HepG2 (cell line): ENCODE results near the gene MAP3K4. TPM values are rescaled to one million over a fixed set of nuclear protein-coding genes. Genes with fewer than 3 reads are reported as not detected.

Experiments used
- CAMTA2 ChIP-seq: sonication (generic); formaldehyde crosslinking; IDR thresholded peaks from 2 replicates; pipeline ENCODE4 v1.4.0; 2020; ENCODE audit warnings: mild to moderate bottlenecking, missing genetic modification reagents, borderline replicate concordance
- CENPT ChIP-seq: sonication (generic); formaldehyde crosslinking; IDR thresholded peaks from 2 replicates; pipeline ENCODE4 v1.8.0; 2022; ENCODE audit warnings: low read depth, mild to moderate bottlenecking, moderate library complexity, missing genetic modification reagents
- CTCF ChIP-seq: sonication (generic); formaldehyde crosslinking; IDR thresholded peaks from 2 replicates; pipeline ENCODE4 v1.5.0; 2020; ENCODE audit warnings: mild to moderate bottlenecking, missing genetic modification reagents, moderate library complexity
- FOSL1 ChIP-seq: sonication (generic); formaldehyde crosslinking; IDR thresholded peaks from 2 replicates; pipeline ENCODE4 v1.9.0; 2021; ENCODE audit warnings: missing genetic modification reagents, borderline replicate concordance
- HNF4A ChIP-seq: sonication (generic); formaldehyde crosslinking; IDR thresholded peaks from 2 replicates; pipeline ENCODE4 v1.4.0; 2020; ENCODE audit warnings: missing genetic modification reagents
- KAT8 ChIP-seq: IDR thresholded peaks from 2 replicates; pipeline ENCODE4 v1.6.1; 2016; ENCODE audit warnings: missing genetic modification reagents, missing compliant biosample characterization
- NFE2L2 ChIP-seq: fragments of 150-350 bp; IDR thresholded peaks from 2 replicates; pipeline ENCODE4 v1.6.1; 2014; ENCODE audit warnings: low read length
- PHF5A ChIP-seq: IDR thresholded peaks from one replicate; pipeline ENCODE4 v1.6.1; 2018; ENCODE audit warnings: low read depth, missing genetic modification reagents; ENCODE audit not compliant: unreplicated experiment
- RBM22 ChIP-seq: fragments of 200-400 bp; formaldehyde crosslinking; optimal IDR thresholded peaks from 2 replicates; pipeline ENCODE3; 2017; ENCODE audit warnings: mild to moderate bottlenecking, low read length, moderate library complexity
- SIN3A ChIP-seq: IDR thresholded peaks from 2 replicates; pipeline ENCODE4 v1.6.1; 2011; ENCODE audit warnings: low read depth, mild to moderate bottlenecking, control low read depth, low read length, borderline replicate concordance
- STAT6 ChIP-seq: sonication (generic); formaldehyde crosslinking; IDR thresholded peaks from 2 replicates; pipeline ENCODE4 v1.4.0; 2020; ENCODE audit warnings: missing genetic modification reagents, mild to moderate bottlenecking, borderline replicate concordance
- SYNCRIP ChIP-seq: fragments of 200-400 bp; formaldehyde crosslinking; IDR thresholded peaks from 2 replicates; pipeline ENCODE4 v1.6.1; 2018; ENCODE audit warnings: mild to moderate bottlenecking, low read depth, low read length; ENCODE audit not compliant: insufficient read depth
- TMF1 ChIP-seq: sonication (generic); formaldehyde crosslinking; IDR thresholded peaks from 2 replicates; pipeline ENCODE4 v1.8.1; 2022; ENCODE audit warnings: low read depth, missing genetic modification reagents
- YEATS2 ChIP-seq: sonication (generic); formaldehyde crosslinking; IDR thresholded peaks from 2 replicates; pipeline ENCODE4 v1.4.0; 2020; ENCODE audit warnings: missing genetic modification reagents, borderline replicate concordance
- ZFP36L2 ChIP-seq: sonication (generic); formaldehyde crosslinking; IDR thresholded peaks from 2 replicates; pipeline ENCODE4 v1.4.0; 2020; ENCODE audit warnings: missing genetic modification reagents
- ZNF251 ChIP-seq: sonication (generic); formaldehyde crosslinking; IDR thresholded peaks from 2 replicates; pipeline ENCODE4 v1.9.0; 2021; ENCODE audit warnings: mild to moderate bottlenecking, missing genetic modification reagents
- ZNF280D ChIP-seq: sonication (generic); formaldehyde crosslinking; IDR thresholded peaks from 2 replicates; pipeline ENCODE4 v1.5.1; 2020; ENCODE audit warnings: mild to moderate bottlenecking, missing genetic modification reagents
- ZNF432 ChIP-seq: sonication (generic); formaldehyde crosslinking; IDR thresholded peaks from 2 replicates; pipeline ENCODE4 v1.5.0; 2020; ENCODE audit warnings: missing genetic modification reagents, mild to moderate bottlenecking, borderline replicate concordance
- ZNF496 ChIP-seq: sonication (generic); formaldehyde crosslinking; IDR thresholded peaks from 2 replicates; pipeline ENCODE4 v1.8.1; 2023; ENCODE audit warnings: mild to moderate bottlenecking, moderate library complexity, missing genetic modification reagents; ENCODE audit not compliant: insufficient replicate concordance
- ZNF562 ChIP-seq: sonication (generic); formaldehyde crosslinking; IDR thresholded peaks from 2 replicates; pipeline ENCODE4 v1.8.0; 2022; ENCODE audit warnings: missing genetic modification reagents, borderline replicate concordance
- ZNF572 ChIP-seq: sonication (generic); formaldehyde crosslinking; IDR thresholded peaks from 2 replicates; pipeline ENCODE4 v1.5.1; 2020; ENCODE audit warnings: mild to moderate bottlenecking, missing genetic modification reagents
- ZNF746 ChIP-seq: sonication (generic); formaldehyde crosslinking; IDR thresholded peaks from 2 replicates; pipeline ENCODE4 v1.8.0; 2022; ENCODE audit warnings: mild to moderate bottlenecking, missing genetic modification reagents
- polyA plus RNA-seq, 8 experiments: library from polyadenylated mRNA; depleted of rRNA in 3 of 8; stranded (reverse) in 7 of 8; unstranded in 1 of 8; fragments of >200 nt; fragmentation: Illumina TruSeq in 4 of 8; extraction: Trizol in 4 of 8; gene quantifications; 2 replicates each; pipeline versions ENCODE4 v1.2.1 to v1.2.3, GENCODE V29; 2011 to 2016; ENCODE audit warnings: low read depth in 4 of 8, missing spikeins in 1 of 8, mixed read lengths in 1 of 8; ENCODE audit not compliant: insufficient read depth in 1 of 8
- total RNA-seq, 5 experiments: library from RNA; depleted of rRNA; stranded (reverse); fragments of >200 nt; fragmentation: Illumina TruSeq; extraction: Trizol; gene quantifications; 2 replicates each; pipeline ENCODE4 v1.2.3, GENCODE V29; 2016; ENCODE audit warnings: low read depth in 1 of 5

MAP3K4 gene
- total and polyA plus RNA-seq, 2 of the 13 experiments (the other 11 are each of a cell fraction or from before 2014, with no cell fraction given) = 12.9 to 33.6 TPM

GRCh38 chr6:160991406-160992060 is at the start of gene MAP3K4 (continued):
- TF ChIP-seq CTCF = no peak; the same call in 1 of the 2 replicates
- TF ChIP-seq STAT6 (CRISPR knock-in tag) = no peak
- TF ChIP-seq ZNF572 (CRISPR knock-in tag) = no peak
- TF ChIP-seq YEATS2 (CRISPR knock-in tag) = no peak; the same call in 1 of the 2 replicates
- no peak; the same call in 1 of the 2 replicates for TF ChIP-seq KAT8 (CRISPR knock-in tag)
- TF ChIP-seq SIN3A = no peak
- 0 out of 2 replicates have a peak, but pooled peaks have one; percentile 25 for TF ChIP-seq CAMTA2 (CRISPR knock-in tag)
- TF ChIP-seq ZNF562 (CRISPR knock-in tag) = no peak
- no peak for TF ChIP-seq SYNCRIP
- TF ChIP-seq CENPT = 0 out of 2 replicates have a peak, but pooled peaks have one; percentile 14
- TF ChIP-seq RBM22 = no peak
- no peak for TF ChIP-seq ZNF496
- TF ChIP-seq ZFP36L2 (CRISPR knock-in tag) = no peak
- peak; percentile 87; the same call in 1 of the 2 replicates for TF ChIP-seq TMF1 (CRISPR knock-in tag)
- TF ChIP-seq ZNF746 = peak; percentile 28; the same call in 1 of the 2 replicates
- TF ChIP-seq ZNF280D = no peak
- TF ChIP-seq NFE2L2 = no peak
- peak; percentile 30 for TF ChIP-seq PHF5A (CRISPR knock-in tag)
- TF ChIP-seq ZNF251 (CRISPR knock-in tag) = no peak
- TF ChIP-seq FOSL1 = peak; percentile 38; the same call in 1 of the 2 replicates
- no peak for TF ChIP-seq ZNF432 (CRISPR knock-in tag)
- no peak for TF ChIP-seq HNF4A (CRISPR knock-in tag)
